Calu3 (cell line): Measurements from ENCODE around the gene TSC22D3. TPM values are rescaled to one million over a fixed set of nuclear protein-coding genes. Genes with fewer than 3 reads are reported as not detected.
A peak's percentile ranks its signal among the peaks of the same experiment; 100 is the strongest.

Experiments
- BruUV-seq: library from RNA; stranded (reverse); fragments of 400-500 nt; replicated peaks from 2 replicates; lab custom pipeline; 2021; lab: Mats Ljungman, UMichigan
- CTCF ChIA-PET: fragments of 300-600 bp; sonication (Branson Sonifier 250); formaldehyde crosslinking; loops from one replicate; lab custom pipeline; 2022; ENCODE audit warnings: antibody characterized with exemption; lab: Charles Lee
- DNase-seq: peaks from one replicate; pipeline ENCODE4 v3.0.0; 2022
- H3K27ac Mint-ChIP-seq: one replicate; pipeline ENCODE4 v1.8.0; 2022; ENCODE audit warnings: mixed read lengths; ENCODE audit not compliant: unreplicated experiment
- H3K27me3 Mint-ChIP-seq: one replicate; pipeline ENCODE4 v1.8.0; 2022; ENCODE audit warnings: mixed read lengths; ENCODE audit not compliant: unreplicated experiment
- H3K36me3 Mint-ChIP-seq: one replicate; pipeline ENCODE4 v1.8.0; 2022; ENCODE audit warnings: mild to moderate bottlenecking, moderate library complexity, mixed read lengths; ENCODE audit not compliant: insufficient read depth, unreplicated experiment
- H3K4me1 Mint-ChIP-seq: one replicate; pipeline ENCODE4 v1.8.0; 2022; ENCODE audit warnings: mild to moderate bottlenecking, low read depth, mixed read lengths; ENCODE audit not compliant: unreplicated experiment
- H3K4me3 Mint-ChIP-seq: one replicate; pipeline ENCODE4 v1.8.0; 2022; ENCODE audit warnings: mild to moderate bottlenecking, low read depth, moderate library complexity, mixed read lengths; ENCODE audit not compliant: unreplicated experiment
- H3K9me3 Mint-ChIP-seq: one replicate; pipeline ENCODE4 v1.8.0; 2022; ENCODE audit warnings: low read depth, mixed read lengths; ENCODE audit not compliant: unreplicated experiment
- intact Hi-C: fragments of 100-400 bp; cut with micrococcal nuclease; formaldehyde crosslinking; loops from one replicate; pipeline ENCODE4 v1.10.0; 2022; ENCODE audit not compliant: unreplicated experiment
- total RNA-seq: library from RNA; stranded (reverse); gene quantifications from 2 replicates; pipeline ENCODE4 v1.2.3, GENCODE V29; 2022
- TF ChIP-seq, protein P1 (sequence below): fragments of 200-600 bp; IDR thresholded peaks from one replicate; pipeline ENCODE4 v1.8.0; 2022; ENCODE audit warnings: antibody characterized with exemption; ENCODE audit not compliant: unreplicated experiment

Gene TSC22D3
- total RNA-seq, 1 experiment from 2014 or later: 48.3 TPM

DNA sequence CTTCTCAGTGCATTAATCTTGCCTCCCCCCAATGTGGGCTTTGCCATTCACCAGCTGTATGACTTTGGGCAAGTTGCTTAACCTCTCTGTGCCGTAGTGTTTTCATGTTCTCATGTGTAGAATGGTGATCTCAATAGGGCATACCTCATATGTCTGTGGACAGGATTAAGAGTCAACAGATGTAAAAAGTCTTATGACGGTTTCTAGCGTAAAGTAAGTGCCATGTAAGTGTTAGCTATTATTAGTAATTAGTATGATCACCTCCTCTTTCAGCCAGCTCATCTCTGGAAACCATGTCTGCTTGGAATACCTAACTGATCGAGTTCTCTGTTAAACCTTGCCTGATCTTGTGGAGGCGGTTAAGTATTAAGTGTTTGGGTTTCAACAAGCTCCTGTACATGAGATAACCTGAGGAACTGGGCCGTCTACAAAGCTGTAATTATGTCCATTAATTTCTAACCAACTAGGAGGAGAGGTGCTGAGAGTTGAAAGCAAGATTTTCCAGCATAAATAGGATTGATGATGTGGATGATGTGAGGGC, 66.3 kb downstream of the TSC22D3 start:
- intact Hi-C loops: no loop called here
- BruUV-seq: no TSS peak
- H3K9me3 Mint-ChIP-seq: no peaks in the 10 kb centered on the region
- no peaks in the 10 kb centered on the region for H3K27me3 Mint-ChIP-seq
- H3K36me3 Mint-ChIP-seq: peaks cover 23% of the 10 kb centered on the region
- CTCF ChIA-PET: no interaction called here
- DNase-seq: no peak
- no peak overlapping the region for H3K4me3 Mint-ChIP-seq
- TF ChIP-seq, protein P1, sequence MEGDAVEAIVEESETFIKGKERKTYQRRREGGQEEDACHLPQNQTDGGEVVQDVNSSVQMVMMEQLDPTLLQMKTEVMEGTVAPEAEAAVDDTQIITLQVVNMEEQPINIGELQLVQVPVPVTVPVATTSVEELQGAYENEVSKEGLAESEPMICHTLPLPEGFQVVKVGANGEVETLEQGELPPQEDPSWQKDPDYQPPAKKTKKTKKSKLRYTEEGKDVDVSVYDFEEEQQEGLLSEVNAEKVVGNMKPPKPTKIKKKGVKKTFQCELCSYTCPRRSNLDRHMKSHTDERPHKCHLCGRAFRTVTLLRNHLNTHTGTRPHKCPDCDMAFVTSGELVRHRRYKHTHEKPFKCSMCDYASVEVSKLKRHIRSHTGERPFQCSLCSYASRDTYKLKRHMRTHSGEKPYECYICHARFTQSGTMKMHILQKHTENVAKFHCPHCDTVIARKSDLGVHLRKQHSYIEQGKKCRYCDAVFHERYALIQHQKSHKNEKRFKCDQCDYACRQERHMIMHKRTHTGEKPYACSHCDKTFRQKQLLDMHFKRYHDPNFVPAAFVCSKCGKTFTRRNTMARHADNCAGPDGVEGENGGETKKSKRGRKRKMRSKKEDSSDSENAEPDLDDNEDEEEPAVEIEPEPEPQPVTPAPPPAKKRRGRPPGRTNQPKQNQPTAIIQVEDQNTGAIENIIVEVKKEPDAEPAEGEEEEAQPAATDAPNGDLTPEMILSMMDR: no peak
- H3K27ac Mint-ChIP-seq: peak overlapping the region; percentile 2
- peaks cover 38% of the 10 kb centered on the region for H3K4me1 Mint-ChIP-seq

DNA sequence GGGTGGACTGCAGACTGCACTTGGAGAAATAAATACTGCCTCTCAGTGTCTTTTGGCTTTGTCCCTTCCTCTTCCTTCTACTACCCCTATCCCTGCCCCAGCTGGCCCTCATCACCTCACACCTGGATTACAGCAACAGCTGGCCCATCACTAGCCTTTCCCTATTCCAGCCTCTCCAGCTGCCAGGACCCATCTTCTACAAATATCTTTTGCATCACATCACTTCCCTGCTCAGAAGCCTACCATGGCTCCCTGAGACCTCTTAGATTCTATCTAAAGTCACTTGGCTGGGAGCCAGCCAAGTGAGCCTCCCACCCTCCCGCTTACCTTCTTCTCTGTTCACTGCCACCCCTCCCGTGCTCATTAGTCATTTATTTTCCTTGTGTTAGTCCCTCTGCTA, 66.8 kb downstream of the TSC22D3 start:
- Mint-ChIP-seq H3K9me3 (no peaks in the 10 kb centered on the region), H3K27me3 (no peaks in the 10 kb centered on the region), H3K36me3 (peaks cover 23% of the 10 kb centered on the region), H3K4me1 (peaks cover 38% of the 10 kb centered on the region), H3K4me3 (no peak overlapping the region), H3K27ac (peak overlapping the region; percentile 2)
- no peak for DNase-seq
- no TSS peak for BruUV-seq
- intact Hi-C loops: no loop called here
- TF ChIP-seq, protein P1: no peak
- CTCF ChIA-PET: no interaction called here

DNA sequence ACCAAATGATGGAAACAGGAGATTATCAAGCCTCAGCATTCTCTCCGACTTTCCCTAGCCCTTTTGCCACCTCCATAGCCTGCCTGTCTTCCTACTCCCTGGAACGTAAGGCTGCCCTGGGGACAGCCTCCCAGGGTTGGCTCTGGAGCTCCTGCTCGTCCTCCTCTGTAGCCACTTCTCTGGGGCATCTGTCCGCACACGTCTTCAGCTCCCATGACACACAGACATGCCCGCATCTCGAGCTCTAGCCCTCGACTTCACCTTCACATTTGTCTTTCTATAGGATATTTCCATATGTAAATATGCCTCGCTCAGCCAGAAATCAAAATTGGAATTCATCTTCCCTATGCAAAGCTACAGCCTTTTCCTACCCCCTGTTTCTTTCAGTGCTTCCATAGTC, 67.7 kb downstream of the TSC22D3 start:
- TF ChIP-seq, protein P1: no peak
- intact Hi-C loops: no loop called here
- BruUV-seq: no TSS peak
- peaks cover 35% of the 10 kb centered on the region for H3K4me1 Mint-ChIP-seq
- no peaks in the 10 kb centered on the region for H3K27me3 Mint-ChIP-seq
- no peaks in the 10 kb centered on the region for H3K9me3 Mint-ChIP-seq
- CTCF ChIA-PET: no interaction called here
- DNase-seq: no peak
- no peak overlapping the region for H3K4me3 Mint-ChIP-seq
- H3K36me3 Mint-ChIP-seq: peaks cover 21% of the 10 kb centered on the region
- H3K27ac Mint-ChIP-seq: no peak overlapping the region

DNA sequence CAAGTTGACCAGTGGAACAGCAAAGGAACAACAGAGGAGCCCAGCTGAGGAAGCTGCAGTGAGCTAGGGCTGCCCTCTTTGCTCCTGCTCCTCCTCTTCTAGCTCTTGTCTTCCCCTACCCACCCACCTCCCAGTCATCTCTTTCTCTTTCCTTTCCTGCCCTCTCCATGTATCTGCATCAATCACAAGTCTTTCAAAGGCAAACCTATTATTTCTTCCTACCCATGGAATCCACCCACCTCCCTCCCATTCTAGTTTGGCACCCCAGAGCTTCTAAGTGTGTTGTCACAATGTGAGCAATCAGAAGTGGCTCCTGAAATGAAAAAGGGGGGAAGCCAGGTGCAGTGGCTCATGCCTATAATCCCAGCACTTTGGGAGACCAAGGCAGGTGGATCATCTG, 69.3 kb downstream of the TSC22D3 start:
- Mint-ChIP-seq H3K36me3 (peaks cover 7% of the 10 kb centered on the region), H3K27me3 (no peaks in the 10 kb centered on the region), H3K9me3 (no peaks in the 10 kb centered on the region), H3K4me1 (peaks cover 20% of the 10 kb centered on the region), H3K4me3 (no peak overlapping the region), H3K27ac (no peak overlapping the region)
- TF ChIP-seq, protein P1: no peak
- intact Hi-C loops: no loop called here
- CTCF ChIA-PET: no interaction called here
- no TSS peak for BruUV-seq
- DNase-seq: no peak
